PC-3 (cell line): ENCODE measurements around the gene CD58. TPM values are rescaled to one million over a fixed set of nuclear protein-coding genes. Genes with fewer than 3 reads are reported as not detected.

Experiments
- ATAC-seq: fragments of 200-7000 bp; cut with Tn5 transposase; 2 replicates; pipeline ENCODE4 v1.9.1; 2020; ENCODE audit warnings: mild to moderate bottlenecking, moderate library complexity
- BruUV-seq: library from RNA; stranded (reverse); fragments of 400-500 nt; replicated peaks from 2 replicates; lab custom pipeline; 2021; lab: Mats Ljungman, UMichigan
- CTCF ChIA-PET: fragments of 300-600 bp; sonication (Branson Sonifier 250); formaldehyde crosslinking; loops from one replicate; lab custom pipeline; 2022; ENCODE audit warnings: antibody characterized with exemption; lab: Charles Lee
- POLR2A ChIA-PET: fragments of 300-600 bp; sonication (Branson Sonifier 250); formaldehyde crosslinking; loops from one replicate; lab custom pipeline; 2022; ENCODE audit warnings: antibody characterized with exemption; ENCODE audit not compliant: unreplicated experiment; lab: Charles Lee
- DNase-seq: peaks from one replicate; pipeline ENCODE4 v3.0.0-alpha.2; 2015
- H2AFZ ChIP-seq: fragments of 300-600 bp; sonication (generic); 2 replicates; pipeline ENCODE4 v1.6.0; 2016; ENCODE audit warnings: antibody characterized with exemption, low read length
- H3F3A ChIP-seq: fragments of 300-600 bp; sonication (generic); one replicate; pipeline ENCODE4 v1.6.0; 2017; ENCODE audit warnings: antibody characterized with exemption, low read length, control low read depth, mild to moderate bottlenecking; ENCODE audit not compliant: unreplicated experiment
- H3K27ac ChIP-seq: fragments of 300-600 bp; sonication (generic); 2 replicates; pipeline ENCODE4 v1.5.1; 2016; ENCODE audit warnings: mild to moderate bottlenecking, low read length
- H3K27me3 ChIP-seq: fragments of 300-600 bp; sonication (generic); 2 replicates; pipeline ENCODE4 v1.6.1; 2016; ENCODE audit warnings: low read length, mixed read lengths
- H3K36me3 ChIP-seq: fragments of 300-600 bp; sonication (generic); 2 replicates; pipeline ENCODE4 v1.6.1; 2016; ENCODE audit warnings: low read depth, mixed run types, low read length, mixed read lengths
- H3K4me1 ChIP-seq: fragments of 300-600 bp; sonication (generic); 2 replicates; pipeline ENCODE4 v1.5.1; 2016; ENCODE audit warnings: low read length; ENCODE audit not compliant: insufficient read depth
- H3K4me2 ChIP-seq: fragments of 300-600 bp; sonication (generic); 2 replicates; pipeline ENCODE4 v1.6.0; 2016; ENCODE audit warnings: low read length
- H3K4me3 ChIP-seq: fragments of 300-600 bp; sonication (generic); 2 replicates; pipeline ENCODE4 v1.5.1; 2016; ENCODE audit warnings: mild to moderate bottlenecking, low read length, mixed read lengths
- H3K79me2 ChIP-seq: fragments of 300-600 bp; sonication (generic); 2 replicates; pipeline ENCODE4 v1.6.1; 2017; ENCODE audit warnings: low read length, mixed read lengths
- H3K9ac ChIP-seq: fragments of 300-600 bp; sonication (generic); 2 replicates; pipeline ENCODE4 v1.6.0; 2016; ENCODE audit warnings: mild to moderate bottlenecking, low read length
- H3K9me2 ChIP-seq: fragments of 300-600 bp; sonication (generic); replicated peaks from 2 replicates; pipeline ENCODE4 v1.6.1; 2016; ENCODE audit warnings: mixed run types, low read length, mixed read lengths
- H3K9me3 ChIP-seq: fragments of 300-600 bp; sonication (generic); 2 replicates; pipeline ENCODE4 v1.6.1; 2016; ENCODE audit warnings: low read length, mixed read lengths
- H4K20me1 ChIP-seq: fragments of 300-600 bp; sonication (generic); 2 replicates; pipeline ENCODE4 v1.6.1; 2016; ENCODE audit warnings: low read length, mixed read lengths
- EZH2 ChIP-seq: fragments of 300-600 bp; sonication (generic); IDR thresholded peaks from one replicate; pipeline ENCODE4 v1.6.1; 2017; ENCODE audit warnings: antibody characterized with exemption, mild to moderate bottlenecking, low read length; ENCODE audit not compliant: unreplicated experiment
- EZH2phosphoT487 ChIP-seq: fragments of 300-600 bp; sonication (generic); IDR thresholded peaks from 2 replicates; pipeline ENCODE4 v1.6.1; 2018; ENCODE audit warnings: mild to moderate bottlenecking, antibody characterized with exemption, low read length, borderline replicate concordance
- intact Hi-C: fragments of 100-400 bp; cut with micrococcal nuclease; formaldehyde crosslinking; loops from 2 replicates; pipeline ENCODE4 v1.9.0; 2023
- total RNA-seq: library from RNA; depleted of rRNA; stranded (reverse); fragments of >200 nt; gene quantifications from 2 replicates; pipeline ENCODE4 v1.2.3, GENCODE V29; 2014
- TF ChIP-seq, protein P1 (sequence below): fragments of 300-600 bp; sonication (generic); conservative IDR thresholded peaks from 2 replicates; pipeline ENCODE4 v1.5.1; 2017; ENCODE audit warnings: antibody characterized with exemption, low read depth, mild to moderate bottlenecking, low read length

Gene CD58
- total RNA-seq, 1 experiment from 2014 or later: 26.9 TPM

DNA sequence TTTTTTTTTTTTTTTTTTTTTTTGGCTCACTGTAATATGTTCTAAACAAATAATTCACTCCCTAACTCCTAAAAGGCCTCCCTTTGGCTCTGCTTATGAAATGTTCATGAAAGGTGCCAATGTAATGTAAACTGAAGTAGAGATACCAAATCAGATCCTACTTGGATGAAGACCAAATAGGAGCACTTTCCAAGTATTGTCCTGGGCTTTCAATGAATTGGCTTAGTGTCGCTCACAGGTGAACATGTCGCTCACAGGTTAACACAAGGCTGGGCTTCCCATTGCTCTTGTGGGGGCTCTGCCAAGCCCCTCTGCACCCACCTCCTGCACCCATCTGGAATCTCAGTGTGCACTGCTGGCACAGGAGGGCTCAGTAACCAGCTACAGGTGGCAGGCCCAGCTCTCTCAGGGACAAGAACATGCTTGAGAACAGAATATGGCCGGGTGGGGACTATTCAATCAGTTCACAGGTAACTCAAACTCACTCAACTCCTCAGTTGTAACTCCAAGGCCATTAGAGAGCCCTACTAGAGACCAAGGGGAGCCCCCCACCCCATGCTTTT, 10.6 kb upstream of the CD58 start:
- DNase-seq (no peak), ATAC-seq (no peak)
- no TSS peak for BruUV-seq
- no peaks in the 10 kb centered on the region for H3K9me3 ChIP-seq
- no peak overlapping the region for H3K4me2 ChIP-seq
- POLR2A ChIA-PET: no interaction called here
- H3K9me2 ChIP-seq: no peaks in the 10 kb centered on the region
- no peak overlapping the region for H2AFZ ChIP-seq
- intact Hi-C loops: no loop called here
- no peaks in the 10 kb centered on the region for H3K36me3 ChIP-seq
- TF ChIP-seq, protein P1, sequence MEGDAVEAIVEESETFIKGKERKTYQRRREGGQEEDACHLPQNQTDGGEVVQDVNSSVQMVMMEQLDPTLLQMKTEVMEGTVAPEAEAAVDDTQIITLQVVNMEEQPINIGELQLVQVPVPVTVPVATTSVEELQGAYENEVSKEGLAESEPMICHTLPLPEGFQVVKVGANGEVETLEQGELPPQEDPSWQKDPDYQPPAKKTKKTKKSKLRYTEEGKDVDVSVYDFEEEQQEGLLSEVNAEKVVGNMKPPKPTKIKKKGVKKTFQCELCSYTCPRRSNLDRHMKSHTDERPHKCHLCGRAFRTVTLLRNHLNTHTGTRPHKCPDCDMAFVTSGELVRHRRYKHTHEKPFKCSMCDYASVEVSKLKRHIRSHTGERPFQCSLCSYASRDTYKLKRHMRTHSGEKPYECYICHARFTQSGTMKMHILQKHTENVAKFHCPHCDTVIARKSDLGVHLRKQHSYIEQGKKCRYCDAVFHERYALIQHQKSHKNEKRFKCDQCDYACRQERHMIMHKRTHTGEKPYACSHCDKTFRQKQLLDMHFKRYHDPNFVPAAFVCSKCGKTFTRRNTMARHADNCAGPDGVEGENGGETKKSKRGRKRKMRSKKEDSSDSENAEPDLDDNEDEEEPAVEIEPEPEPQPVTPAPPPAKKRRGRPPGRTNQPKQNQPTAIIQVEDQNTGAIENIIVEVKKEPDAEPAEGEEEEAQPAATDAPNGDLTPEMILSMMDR: no peak
- TF ChIP-seq EZH2phosphoT487 (no peak), EZH2 (no peak)
- no peak overlapping the region for H3K27ac ChIP-seq
- no peaks in the 10 kb centered on the region for H3F3A ChIP-seq
- H3K4me3 ChIP-seq: no peak overlapping the region
- no peaks in the 10 kb centered on the region for H4K20me1 ChIP-seq
- no peaks in the 10 kb centered on the region for H3K27me3 ChIP-seq
- no peaks in the 10 kb centered on the region for H3K79me2 ChIP-seq
- CTCF ChIA-PET: no interaction called here
- no peak overlapping the region for H3K9ac ChIP-seq
- H3K4me1 ChIP-seq: no peaks in the 10 kb centered on the region

DNA sequence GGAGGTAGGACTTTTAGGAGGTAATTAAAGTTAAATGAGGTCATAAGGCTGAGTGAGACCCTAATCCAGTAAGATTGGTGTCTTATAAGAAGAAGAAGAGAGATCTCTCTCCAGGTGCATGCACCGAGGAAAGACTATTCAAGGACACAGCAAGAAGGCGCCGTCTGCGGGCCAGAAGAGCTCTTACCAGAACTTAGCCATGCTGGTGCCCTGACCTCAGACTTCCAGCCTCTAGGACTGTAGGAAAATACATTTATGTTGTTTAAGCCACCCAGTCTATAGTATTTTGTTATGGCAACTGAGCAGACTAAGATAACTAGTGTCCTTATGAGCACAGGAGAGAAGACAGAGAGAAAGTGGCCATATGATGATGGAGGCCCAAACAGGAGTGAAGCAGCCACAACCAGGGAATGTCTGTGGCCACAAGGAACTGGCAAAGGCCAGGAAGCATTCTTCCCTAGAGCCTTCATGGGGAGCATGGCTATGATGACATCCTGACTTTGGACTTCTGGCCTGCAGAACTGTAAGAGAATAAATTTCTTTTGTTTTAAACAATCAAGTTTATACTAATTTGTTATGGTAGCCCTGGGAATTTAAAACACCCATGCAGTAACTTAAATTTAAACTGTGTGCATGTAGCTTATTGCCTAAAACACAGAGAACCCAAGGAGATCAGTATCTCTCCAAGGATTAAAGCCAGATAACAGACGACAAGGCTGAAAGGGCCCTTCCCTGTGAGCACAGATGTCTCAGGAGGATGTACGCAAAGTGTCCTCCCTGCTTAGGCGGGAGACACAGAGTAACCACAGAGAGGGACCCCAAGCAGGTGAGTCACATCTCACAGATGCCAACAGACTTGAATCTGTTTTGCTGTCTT, 9.9 kb upstream of the CD58 start:
- TF ChIP-seq EZH2 (no peak), EZH2phosphoT487 (no peak)
- TF ChIP-seq, protein P1: no peak
- no peaks in the 10 kb centered on the region for H3K79me2 ChIP-seq
- H3K4me2 ChIP-seq: no peak overlapping the region
- H3K9me2 ChIP-seq: no peaks in the 10 kb centered on the region
- no peaks in the 10 kb centered on the region for H3F3A ChIP-seq
- POLR2A ChIA-PET: no interaction called here
- CTCF ChIA-PET: no interaction called here
- no peaks in the 10 kb centered on the region for H3K9me3 ChIP-seq
- H3K4me1 ChIP-seq: peaks cover 3% of the 10 kb centered on the region
- no TSS peak for BruUV-seq
- intact Hi-C loops: no loop called here
- no peak overlapping the region for H3K27ac ChIP-seq
- no peak for DNase-seq
- H2AFZ ChIP-seq: no peak overlapping the region
- ATAC-seq: no peak
- no peaks in the 10 kb centered on the region for H3K36me3 ChIP-seq
- H3K4me3 ChIP-seq: no peak overlapping the region
- no peaks in the 10 kb centered on the region for H4K20me1 ChIP-seq
- no peaks in the 10 kb centered on the region for H3K27me3 ChIP-seq
- no peak overlapping the region for H3K9ac ChIP-seq
